ENCODE results near the gene PLBD1. TPM values are rescaled to one million over a fixed set of nuclear protein-coding genes. Genes with fewer than 3 reads are reported as not detected.

The PLBD1 gene
- total RNA-seq, 1 experiment from 2014 or later, result 0.30 TPM

- ChIA-PET RAD21 (ENCODE audit: low non-redundant PET in 1 of 2, low total read pairs in 2 of 2, uncharacterized antibody in 2 of 2, unreplicated experiment in 2 of 2) (no interaction called here), CTCF (no interaction called here), POLR2A (no interaction called here)
- no peaks in the 10 kb centered on the region for H3K4me1 ChIP-seq (ENCODE audit: control insufficient read depth in 1 of 2, insufficient read depth in 2 of 2, low read length in 2 of 2)
- H3K9ac ChIP-seq (ENCODE audit: low read length), result no peak overlapping the region
- H3K4me2 ChIP-seq (ENCODE audit: low read length), result no peak overlapping the region
- H3K36me3 ChIP-seq (ENCODE audit: control insufficient read depth in 1 of 2, insufficient read depth in 2 of 2, low read length in 2 of 2), result peaks cover 3% of the 10 kb centered on the region in 2 experiments; a peak in 3 of 4 replicates
- no peak overlapping the region for H3K4me3 ChIP-seq (replicated peaks in 1 of 2; ENCODE audit: low read depth in 1 of 2, low read length in 2 of 2)
- TF ChIP-seq RAD21 (IDR thresholded peaks at IDR 0.05; ENCODE audit: low read depth) (no peak), ZNF274 (IDR thresholded peaks at IDR 0.05; ENCODE audit: low read depth, low read length) (no peak), ATF3 (IDR thresholded peaks at IDR 0.05) (no peak), EZH2 (IDR thresholded peaks at IDR 0.05) (no peak), CEBPB (IDR thresholded peaks at IDR 0.05; ENCODE audit: low read depth) (no peak), SRF (IDR thresholded peaks at IDR 0.05; ENCODE audit: low read depth) (no peak), ELF1 (IDR thresholded peaks at IDR 0.05; ENCODE audit: borderline replicate concordance, low read depth) (no peak), POLR2AphosphoS5 (IDR thresholded peaks at IDR 0.05; ENCODE audit: low read depth, low read length) (no peak), CTCF (IDR thresholded peaks at IDR 0.05 in 2 of 3, conservative IDR thresholded peaks at IDR 0.05 in 1 of 3; ENCODE audit: borderline replicate concordance in 1 of 3, insufficient read depth in 1 of 3, low read depth in 2 of 3, low read length in 2 of 3) (no peak), POLR2A (IDR thresholded peaks at IDR 0.05; ENCODE audit: borderline replicate concordance, extremely low read depth, insufficient read depth, insufficient read length) (no peak), EGR1 (IDR thresholded peaks at IDR 0.05; ENCODE audit: low read depth) (no peak), TCF7L2 (IDR thresholded peaks at IDR 0.05; ENCODE audit: borderline replicate concordance, extremely low read depth, insufficient read depth, insufficient read length) (no peak), FOSL1 (IDR thresholded peaks at IDR 0.05; ENCODE audit: low read depth) (no peak)
- TF ChIP-seq, protein P1, sequence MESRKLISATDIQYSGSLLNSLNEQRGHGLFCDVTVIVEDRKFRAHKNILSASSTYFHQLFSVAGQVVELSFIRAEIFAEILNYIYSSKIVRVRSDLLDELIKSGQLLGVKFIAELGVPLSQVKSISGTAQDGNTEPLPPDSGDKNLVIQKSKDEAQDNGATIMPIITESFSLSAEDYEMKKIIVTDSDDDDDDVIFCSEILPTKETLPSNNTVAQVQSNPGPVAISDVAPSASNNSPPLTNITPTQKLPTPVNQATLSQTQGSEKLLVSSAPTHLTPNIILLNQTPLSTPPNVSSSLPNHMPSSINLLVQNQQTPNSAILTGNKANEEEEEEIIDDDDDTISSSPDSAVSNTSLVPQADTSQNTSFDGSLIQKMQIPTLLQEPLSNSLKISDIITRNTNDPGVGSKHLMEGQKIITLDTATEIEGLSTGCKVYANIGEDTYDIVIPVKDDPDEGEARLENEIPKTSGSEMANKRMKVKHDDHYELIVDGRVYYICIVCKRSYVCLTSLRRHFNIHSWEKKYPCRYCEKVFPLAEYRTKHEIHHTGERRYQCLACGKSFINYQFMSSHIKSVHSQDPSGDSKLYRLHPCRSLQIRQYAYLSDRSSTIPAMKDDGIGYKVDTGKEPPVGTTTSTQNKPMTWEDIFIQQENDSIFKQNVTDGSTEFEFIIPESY (IDR thresholded peaks at IDR 0.05; ENCODE audit: extremely low read depth, insufficient replicate concordance, low read length), result no peak
- TF ChIP-seq, protein P2, sequence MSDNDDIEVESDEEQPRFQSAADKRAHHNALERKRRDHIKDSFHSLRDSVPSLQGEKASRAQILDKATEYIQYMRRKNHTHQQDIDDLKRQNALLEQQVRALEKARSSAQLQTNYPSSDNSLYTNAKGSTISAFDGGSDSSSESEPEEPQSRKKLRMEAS (IDR thresholded peaks at IDR 0.05), result no peak
- ATAC-seq (no peak), DNase-seq (ENCODE audit: low read depth, low spot score) (no peak)
- no TSS peak for BruUV-seq (replicated peaks)
- no peaks in the 10 kb centered on the region for H4K20me1 ChIP-seq (ENCODE audit: insufficient read depth)
- no peaks in the 10 kb centered on the region for H3K9me3 ChIP-seq (ENCODE audit: control insufficient read depth in 1 of 2, insufficient read depth in 1 of 2, low read depth in 1 of 2, low read length in 2 of 2)
- H3K27me3 ChIP-seq (ENCODE audit: insufficient read depth, low read length), result no peaks in the 10 kb centered on the region
- no peak overlapping the region for H2AFZ ChIP-seq (ENCODE audit: low read depth, low read length, poor library complexity, severe bottlenecking)
- H3K9me2 ChIP-seq (ENCODE audit: insufficient read depth), result no peaks in the 10 kb centered on the region
- no peak overlapping the region for H3K27ac ChIP-seq (ENCODE audit: low read depth, low read length)
- intact Hi-C loops (cut with micrococcal nuclease), result no loop called here
- no peaks in the 10 kb centered on the region for H3K79me2 ChIP-seq (ENCODE audit: insufficient read depth, low read length)
Observed at GRCh38 chr12:14482886-14483285, 84.8 kb downstream of the PLBD1 start.
